ENCODE measurements around the gene HDAC4. TPM values are rescaled to one million over a fixed set of nuclear protein-coding genes. Genes with fewer than 3 reads are reported as not detected.

The HDAC4 gene
- total RNA-seq, 4 donors from 2014 or later, result 51.4 to 107 (median 70.8) TPM

DNA sequence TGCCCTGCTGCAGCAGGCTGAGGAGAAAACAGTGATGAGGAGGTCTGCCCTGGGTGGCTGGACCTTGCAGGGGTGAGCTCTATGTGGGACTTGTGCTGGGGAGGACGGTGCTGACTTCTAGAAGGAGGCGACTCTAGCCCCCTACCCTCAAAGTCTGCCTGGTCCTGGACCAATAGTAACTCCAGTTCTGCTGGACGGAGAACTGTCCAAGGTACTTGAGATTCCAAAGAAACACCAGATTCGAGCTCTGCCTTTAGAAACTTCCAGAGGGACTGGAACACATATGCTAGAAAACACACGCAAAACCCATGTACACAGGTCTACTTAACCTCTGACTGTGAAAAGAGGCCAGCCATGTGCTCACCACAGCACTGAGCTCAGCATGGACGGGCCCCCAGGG is 292.4 kb downstream of the HDAC4 start:
- Histone ChIP-seq H3K27ac (no peak overlapping the region), H3K4me1 (peaks cover 6% of the 10 kb centered on the region), H3K4me3 (no peak overlapping the region), H3K9me3 (no peaks in the 10 kb centered on the region), H3K36me3 (peaks cover 83% of the 10 kb centered on the region), H3K27me3 (no peaks in the 10 kb centered on the region)
- no peak for DNase-seq (ENCODE audit: low spot score in 2 of 2)
- 81% methylated on average over 6 of the region's 6 CpGs for WGBS
- TF ChIP-seq, protein P1, sequence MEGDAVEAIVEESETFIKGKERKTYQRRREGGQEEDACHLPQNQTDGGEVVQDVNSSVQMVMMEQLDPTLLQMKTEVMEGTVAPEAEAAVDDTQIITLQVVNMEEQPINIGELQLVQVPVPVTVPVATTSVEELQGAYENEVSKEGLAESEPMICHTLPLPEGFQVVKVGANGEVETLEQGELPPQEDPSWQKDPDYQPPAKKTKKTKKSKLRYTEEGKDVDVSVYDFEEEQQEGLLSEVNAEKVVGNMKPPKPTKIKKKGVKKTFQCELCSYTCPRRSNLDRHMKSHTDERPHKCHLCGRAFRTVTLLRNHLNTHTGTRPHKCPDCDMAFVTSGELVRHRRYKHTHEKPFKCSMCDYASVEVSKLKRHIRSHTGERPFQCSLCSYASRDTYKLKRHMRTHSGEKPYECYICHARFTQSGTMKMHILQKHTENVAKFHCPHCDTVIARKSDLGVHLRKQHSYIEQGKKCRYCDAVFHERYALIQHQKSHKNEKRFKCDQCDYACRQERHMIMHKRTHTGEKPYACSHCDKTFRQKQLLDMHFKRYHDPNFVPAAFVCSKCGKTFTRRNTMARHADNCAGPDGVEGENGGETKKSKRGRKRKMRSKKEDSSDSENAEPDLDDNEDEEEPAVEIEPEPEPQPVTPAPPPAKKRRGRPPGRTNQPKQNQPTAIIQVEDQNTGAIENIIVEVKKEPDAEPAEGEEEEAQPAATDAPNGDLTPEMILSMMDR (IDR thresholded peaks at IDR 0.05), result no peak
- TF ChIP-seq POLR2A (IDR thresholded peaks at IDR 0.05), result no peak
- TF ChIP-seq EP300 (IDR thresholded peaks at IDR 0.05), result no peak
- TF ChIP-seq POLR2AphosphoS5 (IDR thresholded peaks at IDR 0.05), result no peak

DNA sequence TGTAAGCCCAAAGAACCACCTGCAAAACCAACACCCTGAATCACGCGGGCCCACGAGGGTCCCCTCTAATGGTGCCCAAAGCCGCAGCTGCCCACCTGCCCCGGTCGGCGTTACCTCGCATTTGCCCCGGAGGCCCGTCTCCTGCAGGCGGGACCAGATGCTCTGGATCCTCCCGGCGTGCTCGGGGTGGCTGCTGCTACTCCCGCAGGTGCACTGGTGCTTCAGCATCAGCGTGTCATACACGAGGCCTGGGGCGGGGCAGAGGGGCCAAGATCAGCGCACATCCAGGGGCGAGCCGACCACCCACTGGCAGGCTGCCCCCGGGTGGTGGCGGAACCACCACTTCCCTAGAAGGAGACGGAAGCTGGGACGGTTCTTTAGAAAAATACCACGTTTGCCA is 292.9 kb downstream of the HDAC4 start:
- H3K27me3 ChIP-seq, result no peaks in the 10 kb centered on the region
- H3K4me1 ChIP-seq, result peaks cover under 1% of the 10 kb centered on the region
- 82% methylated on average over 14 of the region's 26 CpGs for WGBS
- TF ChIP-seq POLR2A (IDR thresholded peaks at IDR 0.05), result no peak
- TF ChIP-seq EP300 (IDR thresholded peaks at IDR 0.05), result no peak
- TF ChIP-seq, protein P1 (IDR thresholded peaks at IDR 0.05), result no peak
- TF ChIP-seq POLR2AphosphoS5 (IDR thresholded peaks at IDR 0.05), result no peak
- H3K27ac ChIP-seq, result no peak overlapping the region
- no peak overlapping the region for H3K4me3 ChIP-seq
- DNase-seq (ENCODE audit: low spot score in 2 of 2), result no peak
- H3K36me3 ChIP-seq, result peaks cover 84% of the 10 kb centered on the region
- H3K9me3 ChIP-seq, result no peaks in the 10 kb centered on the region

DNA sequence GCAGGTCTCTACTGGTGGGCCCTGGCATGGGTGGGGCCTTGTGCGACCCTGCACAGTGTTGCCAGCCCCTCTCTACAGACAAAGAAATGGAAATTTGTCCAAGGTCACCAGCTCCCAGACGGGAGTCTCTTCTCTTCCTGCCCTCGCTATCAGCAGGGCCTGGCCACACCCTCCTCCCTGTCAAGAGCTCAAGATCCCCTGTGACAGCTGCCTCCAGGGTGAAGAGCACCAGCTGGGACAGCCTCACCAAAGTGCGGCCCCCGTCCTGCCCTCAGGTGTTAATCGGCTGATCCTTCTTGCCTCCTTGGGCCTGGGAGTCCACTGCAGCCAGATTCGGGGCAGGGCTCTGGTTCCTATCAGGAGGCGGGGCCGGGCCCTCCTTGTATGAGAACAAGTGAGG is 293.9 kb downstream of the HDAC4 start:
- Histone ChIP-seq H3K4me3 (no peak overlapping the region), H3K4me1 (no peaks in the 10 kb centered on the region), H3K27me3 (no peaks in the 10 kb centered on the region), H3K27ac (no peak overlapping the region), H3K9me3 (no peaks in the 10 kb centered on the region), H3K36me3 (peaks cover 90% of the 10 kb centered on the region)
- TF ChIP-seq, protein P1 (IDR thresholded peaks at IDR 0.05), result no peak
- no peak for TF ChIP-seq POLR2A (IDR thresholded peaks at IDR 0.05)
- TF ChIP-seq POLR2AphosphoS5 (IDR thresholded peaks at IDR 0.05), result no peak
- TF ChIP-seq EP300 (IDR thresholded peaks at IDR 0.05), result no peak
- WGBS, result no CpG with 5 or more reads among the region's 9 CpGs
- no peak for DNase-seq (ENCODE audit: low spot score in 2 of 2)

DNA sequence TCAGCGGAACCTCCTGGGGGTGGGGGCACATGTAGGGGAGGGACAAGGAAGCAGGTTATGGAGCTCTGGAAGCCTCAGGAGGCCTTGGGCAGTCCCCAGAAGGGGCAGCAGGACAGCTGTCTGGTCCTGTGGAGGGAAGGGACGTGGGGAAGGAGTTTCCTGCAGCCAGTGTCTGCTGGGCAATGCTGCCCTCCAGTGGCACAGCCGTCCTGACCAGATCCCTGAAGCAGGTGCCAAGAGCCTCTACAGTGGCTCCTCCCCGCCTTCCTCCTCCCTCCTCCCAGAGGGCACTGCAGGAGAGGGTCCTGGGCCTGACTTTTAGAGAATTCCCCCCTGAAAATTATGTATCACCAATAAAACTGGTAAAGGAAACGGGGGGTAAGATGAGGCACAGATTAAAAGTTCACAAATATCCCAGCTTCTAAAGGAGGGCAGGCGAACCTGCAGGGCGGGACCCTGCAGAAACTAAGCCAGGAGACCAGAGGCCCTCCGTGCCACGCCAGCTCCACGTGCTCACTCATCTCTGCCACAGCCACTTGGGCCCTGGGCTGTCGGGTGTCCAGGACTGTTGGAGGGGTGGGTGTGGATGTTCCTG is 294.4 kb downstream of the HDAC4 start:
- H3K36me3 ChIP-seq, result peaks cover 92% of the 10 kb centered on the region
- 78% methylated on average over 9 of the region's 11 CpGs for WGBS
- no peak overlapping the region for H3K27ac ChIP-seq
- H3K4me1 ChIP-seq, result no peaks in the 10 kb centered on the region
- H3K9me3 ChIP-seq, result no peaks in the 10 kb centered on the region
- TF ChIP-seq, protein P1 (IDR thresholded peaks at IDR 0.05), result peak; percentile 29 to 38
- no peak for TF ChIP-seq POLR2A (IDR thresholded peaks at IDR 0.05)
- H3K27me3 ChIP-seq, result no peaks in the 10 kb centered on the region
- no peak overlapping the region for H3K4me3 ChIP-seq
- no peak for DNase-seq (ENCODE audit: low spot score in 2 of 2)

DNA sequence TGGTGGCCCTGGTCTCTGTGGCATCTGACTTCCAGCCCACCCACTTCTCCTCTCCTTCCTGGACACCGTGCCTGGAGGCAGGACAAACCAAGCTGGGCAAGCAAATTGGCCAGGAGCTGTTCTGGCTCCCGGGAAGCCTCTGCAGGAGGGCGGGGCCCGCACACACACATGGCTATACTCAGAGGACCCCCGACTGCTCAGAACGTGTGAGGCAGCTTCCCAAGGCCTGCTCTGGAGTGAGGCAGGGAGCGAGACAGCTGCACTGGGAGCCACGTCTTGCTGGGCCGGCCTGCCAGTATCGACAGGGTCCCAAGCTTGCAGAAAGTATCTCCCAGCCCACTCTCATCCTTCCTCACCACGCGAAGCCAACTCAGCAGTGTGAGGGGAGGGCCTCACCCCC is 295.6 kb downstream of the HDAC4 start:
- no peak overlapping the region for H3K4me3 ChIP-seq
- no peak overlapping the region for H3K27ac ChIP-seq
- no peak for DNase-seq (ENCODE audit: low spot score in 2 of 2)
- no peaks in the 10 kb centered on the region for H3K4me1 ChIP-seq
- H3K36me3 ChIP-seq, result peaks cover 93% of the 10 kb centered on the region
- WGBS, result 78% methylated on average over 5 of the region's 12 CpGs
- no peaks in the 10 kb centered on the region for H3K27me3 ChIP-seq
- TF ChIP-seq, protein P1 (IDR thresholded peaks at IDR 0.05), result no peak
- TF ChIP-seq POLR2A (IDR thresholded peaks at IDR 0.05) (no peak), EP300 (IDR thresholded peaks at IDR 0.05) (no peak), POLR2AphosphoS5 (IDR thresholded peaks at IDR 0.05) (no peak)
- H3K9me3 ChIP-seq, result no peaks in the 10 kb centered on the region
